ENCODE measurements around the gene SNHG17.
"Not testable (repeated sequence)": the region's sequence is repeated elsewhere in the genome, so short reads cannot be mapped to it uniquely, and the experiment has no call there.

SNHG17 gene

DNA sequence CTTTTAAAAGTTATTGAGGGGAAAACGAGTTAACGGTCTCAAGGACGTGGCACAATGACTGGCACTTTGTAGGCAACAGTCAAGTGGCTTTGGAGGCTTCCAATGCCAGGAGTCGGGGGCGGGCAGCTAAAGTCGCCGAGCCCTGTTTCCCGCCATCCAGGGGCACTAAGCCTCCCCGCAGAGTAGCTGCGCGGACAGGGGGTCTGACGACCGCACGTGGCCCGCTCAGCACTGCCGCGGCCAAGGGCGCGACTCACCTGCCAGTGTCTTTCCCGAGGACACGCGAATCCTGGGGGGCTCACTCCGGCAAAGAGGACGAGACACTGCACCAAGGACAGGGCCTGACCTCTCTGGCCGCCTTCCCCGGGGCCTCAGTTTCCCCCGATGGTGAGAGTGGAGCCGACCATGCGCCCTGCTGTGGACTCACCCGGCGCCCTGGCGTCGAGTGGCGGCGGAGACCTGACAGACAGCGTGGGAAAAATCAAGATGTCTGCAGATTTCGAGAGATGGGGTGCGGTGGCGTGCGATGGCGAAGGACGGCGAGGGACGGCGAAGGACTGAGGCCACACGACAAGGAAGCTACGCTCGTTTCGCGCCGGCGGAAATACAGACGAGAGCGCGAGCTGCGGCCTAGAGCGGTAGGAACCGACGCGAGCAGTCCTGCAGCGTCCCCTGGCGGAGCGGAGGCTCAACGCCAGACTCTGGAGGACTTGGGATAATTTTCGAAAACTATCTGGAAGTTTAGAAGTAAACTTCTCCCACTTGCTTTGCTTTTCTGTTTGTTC lies at the start of gene SNHG17:
TSS of gene SNHG17 (minus strand) at position 559 of the 785 bp plus-strand sequence.
- peak; percentile 91 for DNase-seq

DNA sequence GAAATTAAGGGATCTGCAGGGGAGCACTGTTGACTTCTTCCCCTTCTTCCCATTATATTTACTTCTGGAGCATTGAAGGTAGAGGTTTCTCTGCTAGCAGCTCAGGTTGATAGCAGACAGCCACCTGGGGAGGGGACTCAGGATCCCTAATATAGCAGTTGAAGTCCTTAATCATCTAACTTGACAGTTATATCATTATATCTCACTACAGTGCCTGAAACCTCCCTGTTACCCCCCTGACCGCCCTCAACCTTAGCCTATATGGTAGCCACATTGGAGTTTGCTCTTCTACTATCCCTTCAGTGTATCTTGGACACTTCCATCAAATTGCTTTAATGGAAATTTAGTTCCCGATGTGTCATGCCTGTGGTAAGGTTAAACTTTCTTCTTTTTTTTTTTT lies 44.5 kb upstream of the SNHG17 start:
- DNase-seq, result no peak

DNA sequence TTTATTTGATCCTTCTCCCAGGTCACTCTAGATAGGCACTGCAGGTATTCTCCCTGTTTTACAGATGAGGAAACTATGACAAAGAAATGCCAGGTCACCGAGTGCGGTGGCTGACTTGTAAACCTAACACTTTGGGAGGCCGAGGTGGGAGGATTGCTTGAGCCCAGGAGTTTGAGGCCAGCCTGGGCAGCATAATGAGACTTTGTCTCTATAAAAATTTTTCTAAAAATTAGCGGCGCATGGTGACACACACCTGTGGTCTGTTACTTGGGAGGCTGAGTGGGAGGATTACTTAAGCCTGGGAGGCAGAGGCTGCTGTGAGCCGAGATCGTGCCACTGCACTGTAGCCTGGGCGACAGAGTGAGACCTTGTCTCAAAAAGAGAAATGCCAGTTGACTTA lies 42.6 kb upstream of the SNHG17 start:
- no peak for DNase-seq

DNA sequence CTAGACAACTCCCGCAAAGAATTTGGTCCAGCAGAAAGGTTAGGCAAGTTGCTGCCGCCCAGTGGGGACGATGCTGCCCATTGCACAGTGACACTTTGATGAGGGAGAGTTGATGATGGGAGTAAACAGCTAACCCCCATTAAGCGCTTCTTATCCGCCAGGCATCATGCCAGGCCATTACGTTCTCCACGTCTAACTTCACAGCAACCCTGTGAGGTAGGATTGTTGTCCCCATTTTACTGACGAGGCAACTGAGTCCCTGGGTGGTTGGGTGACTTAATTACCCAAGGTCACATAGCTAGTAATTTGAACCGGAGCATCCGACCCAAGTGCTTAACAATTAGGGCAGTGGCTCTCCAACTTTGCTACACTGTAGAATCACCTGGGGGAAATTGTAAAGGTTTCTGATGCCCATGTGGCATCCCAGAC lies 38.3 kb upstream of the SNHG17 start:
- peak; percentile 12 for DNase-seq

DNA sequence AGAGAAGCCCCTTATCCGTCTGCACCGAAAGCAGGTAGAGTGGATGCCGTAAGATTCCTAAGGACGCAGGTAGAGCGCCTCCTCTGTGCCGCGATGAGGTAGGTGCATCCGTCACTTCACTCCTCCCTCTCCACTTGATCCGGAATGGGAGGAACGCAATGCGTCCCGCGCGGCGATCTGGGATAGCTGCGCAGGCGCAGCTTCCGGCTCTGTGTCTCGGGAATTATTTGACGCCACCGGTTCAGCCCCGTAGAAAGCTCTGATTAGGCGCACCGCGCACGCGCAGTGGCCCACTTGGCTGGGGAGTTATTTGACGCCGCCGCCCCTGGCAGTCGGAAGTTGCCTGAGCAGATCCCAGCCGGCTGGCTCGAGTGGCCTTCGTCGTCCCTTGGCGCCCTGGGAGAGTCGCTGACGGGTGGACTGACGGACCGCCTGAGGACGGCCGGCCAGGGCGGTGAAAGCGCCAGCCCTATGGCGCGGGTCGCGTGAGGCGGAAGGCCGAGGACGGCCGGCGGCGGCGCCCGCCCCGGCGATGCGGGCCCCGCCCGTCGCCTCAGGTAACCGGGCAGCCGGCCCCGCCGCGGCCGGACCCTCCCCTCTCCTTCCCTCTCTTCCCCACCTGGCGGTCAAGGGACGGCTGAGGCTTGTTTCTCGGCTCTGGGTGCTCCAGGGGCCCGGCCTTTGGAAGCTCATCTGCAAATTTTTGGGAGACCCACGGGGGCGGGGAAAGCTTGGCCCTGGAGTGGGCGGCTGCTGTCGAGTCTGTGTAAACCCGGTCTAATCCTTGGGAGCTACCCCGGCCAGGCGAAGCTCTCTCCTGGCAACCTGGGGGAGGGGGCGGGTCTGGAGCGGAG lies 37.6 kb upstream of the SNHG17 start, which contains the start of gene RALGAPB:
TSS of gene RALGAPB (plus strand) at position 331 of the 854 bp plus-strand sequence. CDS start 15,590 bp downstream, outside the sequence.
- DNase-seq, result peak; percentile 99

DNA sequence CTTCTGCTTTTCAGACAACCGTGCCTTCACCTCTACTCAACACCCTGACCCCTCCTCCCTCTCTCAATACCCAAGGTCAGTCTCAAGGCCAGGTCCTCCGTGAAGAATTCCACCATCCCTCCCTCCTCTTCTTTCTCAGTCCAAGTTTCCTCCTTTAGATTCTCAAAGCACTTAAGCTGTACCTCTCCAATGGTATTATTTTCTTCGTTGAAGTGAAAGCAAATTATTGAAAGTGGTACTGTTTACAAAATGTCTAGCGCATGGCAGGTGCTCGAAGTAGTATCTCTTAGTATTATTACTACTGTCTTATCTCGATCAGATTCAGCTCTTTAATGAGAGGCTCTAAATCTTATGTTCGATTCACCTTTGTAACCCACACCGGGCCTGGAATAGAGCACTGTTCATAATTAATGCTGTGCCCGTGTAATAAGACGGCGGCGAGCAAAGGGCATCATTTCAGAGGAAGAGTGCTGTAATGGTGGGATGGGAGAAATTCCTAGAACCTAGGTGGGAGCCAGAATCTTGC lies 36.9 kb upstream of the SNHG17 start:
- no peak for DNase-seq

DNA sequence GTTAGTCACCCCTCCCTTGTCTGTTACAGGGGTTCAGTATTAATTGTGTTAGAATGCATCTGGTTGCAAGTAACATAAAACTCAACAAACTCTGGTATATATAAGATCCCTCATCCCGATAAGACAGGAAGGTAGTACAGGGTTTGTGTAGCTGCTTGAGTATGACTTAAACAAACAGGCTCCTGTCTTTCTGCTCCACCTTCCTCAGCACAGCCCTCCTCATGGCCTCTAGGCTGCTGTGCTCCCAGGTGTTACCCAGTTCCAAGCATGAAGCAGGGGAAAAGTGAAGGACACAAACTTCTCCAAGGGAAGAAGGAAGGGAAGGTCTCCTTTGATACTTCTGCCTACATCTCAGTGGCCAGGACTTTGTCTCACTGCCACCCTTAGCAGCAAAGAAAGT lies 36.1 kb upstream of the SNHG17 start:
- no peak for DNase-seq

DNA sequence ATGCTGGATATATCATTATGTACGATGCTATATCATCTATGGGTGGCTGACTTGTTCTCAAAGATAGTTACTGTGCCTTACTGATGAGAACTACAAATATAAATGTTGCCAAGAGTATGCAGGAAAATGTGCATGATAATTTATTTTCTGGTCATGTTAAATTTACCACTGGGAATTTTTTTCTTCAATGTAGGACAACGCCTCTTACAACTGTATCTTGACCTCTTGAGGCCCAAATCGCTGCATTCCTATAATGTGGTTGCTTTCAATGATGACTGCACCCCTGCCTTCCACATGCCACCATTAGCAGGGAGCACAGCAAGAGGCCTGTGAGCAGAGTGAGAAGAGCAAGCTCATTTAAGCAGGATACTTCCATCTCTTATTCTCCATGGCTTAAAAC lies 31.9 kb upstream of the SNHG17 start:
- DNase-seq, result no peak

DNA sequence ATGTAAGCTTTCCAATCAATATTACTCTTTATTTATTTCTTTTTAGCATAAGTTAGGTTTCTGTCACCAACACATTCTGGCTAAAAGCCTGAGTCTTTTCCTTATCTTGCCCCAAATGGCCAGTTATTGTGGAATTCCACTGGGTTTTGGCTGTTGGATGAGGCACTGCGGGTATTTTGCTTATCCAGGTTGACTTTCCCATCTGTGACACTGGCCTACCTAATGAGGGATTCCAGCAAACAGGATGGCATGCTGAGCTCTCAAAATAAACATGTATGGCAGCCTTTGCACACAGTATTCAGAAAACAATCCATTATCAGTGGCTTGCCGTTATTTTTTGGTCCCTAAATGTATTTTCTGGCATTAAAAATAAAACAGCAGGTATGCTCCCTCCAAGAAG lies 31.0 kb upstream of the SNHG17 start:
- DNase-seq, result no peak

DNA sequence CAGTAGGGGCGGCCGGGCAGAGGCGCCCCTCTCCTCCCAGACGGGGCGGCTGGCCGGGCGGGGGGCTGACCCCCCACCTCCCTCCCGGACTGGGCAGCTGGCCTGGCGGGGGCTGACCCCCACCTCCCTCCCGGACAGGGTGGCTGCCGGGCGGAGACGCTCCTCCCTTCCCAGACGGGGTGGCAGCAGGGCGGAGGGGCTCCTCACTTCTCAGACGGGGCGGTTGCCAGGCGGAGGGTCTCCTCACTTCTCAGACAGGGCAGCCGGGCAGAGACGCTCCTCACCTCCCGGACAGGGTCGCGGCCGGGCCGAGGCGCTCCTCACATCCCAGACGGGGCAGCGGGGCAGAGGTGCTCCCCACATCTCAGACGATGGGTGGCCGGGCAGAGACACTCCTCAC lies 26.4 kb upstream of the SNHG17 start:
- DNase-seq, result not testable (repeated sequence)

DNA sequence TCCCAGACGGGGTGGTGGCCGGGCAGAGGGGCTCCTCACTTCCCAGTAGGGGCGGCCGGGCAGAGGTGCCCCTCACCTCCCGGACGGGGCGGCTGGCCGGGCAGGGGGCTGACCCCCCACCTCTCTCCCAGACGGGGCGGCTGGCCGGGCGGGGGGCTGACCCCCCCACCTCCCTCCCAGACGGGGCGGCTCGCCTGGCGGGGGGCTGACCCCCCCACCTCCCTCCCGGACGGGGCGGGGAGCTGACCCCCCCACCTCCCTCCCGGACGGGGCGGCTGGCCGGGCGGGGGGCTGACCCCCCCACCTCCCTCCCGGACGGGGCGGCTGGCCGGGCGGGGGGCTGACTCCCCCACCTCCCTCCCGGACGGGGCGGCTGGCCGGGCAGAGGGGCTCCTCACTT lies 26.0 kb upstream of the SNHG17 start:
- not testable (repeated sequence) for DNase-seq

DNA sequence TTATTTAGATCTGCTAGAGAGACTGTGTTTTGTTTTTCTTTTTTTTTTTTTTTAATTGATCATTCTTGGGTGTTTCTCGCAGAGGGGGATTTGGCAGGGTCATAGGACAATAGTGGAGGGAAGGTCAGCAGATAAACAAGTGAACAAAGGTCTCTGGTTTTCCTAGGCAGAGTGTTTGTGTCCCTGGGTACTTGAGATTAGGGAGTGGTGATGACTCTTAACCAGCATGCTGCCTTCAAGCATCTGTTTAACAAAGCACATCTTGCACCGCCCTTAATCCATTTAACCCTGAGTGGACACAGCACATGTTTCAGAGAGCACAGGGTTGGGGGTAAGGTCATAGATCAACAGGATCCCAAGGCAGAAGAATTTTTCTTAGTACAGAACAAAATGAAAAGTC lies 25.5 kb upstream of the SNHG17 start:
- not testable (repeated sequence) for DNase-seq

DNA sequence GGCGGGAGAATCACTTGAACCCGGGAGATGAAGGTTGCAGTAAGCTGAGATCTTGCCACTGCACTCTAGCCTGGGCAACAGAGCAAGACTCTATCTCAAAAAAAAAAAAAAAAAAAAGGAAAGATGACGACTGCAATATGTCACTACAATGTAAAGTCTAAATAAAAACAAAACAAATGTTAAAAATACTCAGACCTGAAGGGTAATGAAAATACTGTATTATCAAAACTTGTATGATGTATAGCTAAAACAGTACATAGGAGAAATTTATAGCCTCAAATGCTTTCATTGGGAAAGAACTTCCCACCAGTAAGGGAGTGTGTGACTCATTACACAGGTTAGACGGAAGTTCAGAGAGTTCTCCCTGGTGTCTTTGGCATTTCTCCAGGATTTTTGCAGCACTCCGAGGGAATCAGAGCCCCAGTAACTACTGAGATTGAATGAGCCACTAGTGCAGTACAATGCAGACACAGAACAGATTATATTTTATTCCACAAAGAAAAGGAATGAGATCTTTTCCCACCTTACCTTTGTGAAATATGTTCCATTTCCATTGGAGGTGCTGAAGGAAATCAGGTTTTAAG lies 25.0 kb upstream of the SNHG17 start:
- no peak for DNase-seq

DNA sequence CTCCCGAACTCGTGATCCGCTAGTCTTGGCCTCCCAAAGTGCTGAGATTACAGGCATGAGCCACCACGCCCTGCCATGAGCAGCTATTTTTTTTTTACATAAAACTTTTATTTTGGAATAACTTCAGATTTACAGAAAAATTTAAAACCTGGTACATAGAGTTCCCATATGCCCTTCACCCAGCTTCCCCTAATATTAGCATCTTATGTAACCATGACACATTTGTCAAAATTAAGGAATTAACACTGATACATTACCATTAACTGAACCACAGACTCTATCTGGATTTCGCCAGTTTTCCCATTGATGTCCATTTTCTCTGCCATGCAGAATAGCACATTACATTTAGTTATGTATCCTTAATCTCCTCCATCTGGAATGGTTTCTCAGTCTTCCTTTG lies 23.2 kb upstream of the SNHG17 start:
- DNase-seq, result no peak

DNA sequence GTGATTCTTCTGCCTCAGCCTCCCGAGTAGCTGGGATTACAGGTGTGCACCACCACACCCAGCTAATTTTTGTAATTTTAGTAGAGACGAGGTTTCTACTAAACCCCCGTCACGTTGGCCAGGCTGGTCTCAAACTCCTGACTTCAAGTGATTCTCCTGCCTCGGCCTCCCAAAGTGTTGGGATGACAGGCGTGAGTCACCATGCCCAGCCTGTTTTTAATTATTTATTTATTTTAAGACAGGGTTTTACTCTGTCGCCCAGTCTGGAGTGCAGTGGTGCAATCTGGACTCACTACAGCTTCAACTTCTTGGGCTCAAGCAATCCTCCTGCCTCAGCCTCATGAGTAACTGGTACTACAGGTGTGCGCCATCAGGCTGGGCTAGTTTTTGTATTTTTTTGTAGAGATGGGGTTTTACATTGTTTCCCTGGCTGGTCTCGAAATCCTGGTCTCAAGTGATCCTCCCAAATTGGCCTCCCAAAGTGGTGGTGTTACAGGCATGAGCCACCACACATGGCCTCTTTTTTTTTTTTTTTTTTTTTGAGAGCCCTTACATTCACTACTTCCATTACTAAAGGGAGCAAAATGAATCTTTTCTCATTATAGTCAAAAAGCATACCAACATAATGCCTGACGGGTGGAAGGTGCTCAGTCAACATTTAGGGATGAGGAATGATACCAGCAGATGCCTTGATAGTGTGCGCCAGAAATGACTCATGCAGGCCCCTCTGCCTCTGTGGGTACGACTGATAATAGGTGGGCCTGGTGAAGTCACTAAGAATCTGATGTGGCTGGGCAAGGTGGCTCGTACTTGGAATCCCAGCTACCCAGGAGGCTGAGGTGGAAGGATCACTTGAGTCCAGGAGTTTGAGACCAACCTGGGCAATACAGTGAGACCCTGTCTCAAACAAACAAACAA lies 19.7 kb upstream of the SNHG17 start:
- DNase-seq, result no peak

DNA sequence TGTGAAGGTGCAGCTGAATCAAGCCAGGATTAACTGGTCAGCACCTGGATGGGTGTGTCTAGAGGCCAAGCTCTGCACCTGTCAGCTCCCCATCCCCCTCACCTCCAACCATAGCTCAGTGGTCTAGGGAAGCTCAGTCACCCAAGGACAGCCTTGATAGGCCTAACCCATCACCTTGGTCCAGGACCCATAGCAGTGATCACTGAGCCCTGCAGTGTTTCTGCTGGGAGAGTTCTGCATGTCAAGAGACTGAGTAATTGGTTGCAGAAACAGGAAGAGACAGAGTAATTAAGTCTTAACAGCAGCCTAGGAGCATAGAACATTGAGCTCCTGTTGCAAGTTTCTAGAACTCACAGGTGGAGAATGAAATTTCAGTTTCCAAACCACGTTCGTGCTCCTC lies 18.8 kb upstream of the SNHG17 start:
- DNase-seq, result no peak

DNA sequence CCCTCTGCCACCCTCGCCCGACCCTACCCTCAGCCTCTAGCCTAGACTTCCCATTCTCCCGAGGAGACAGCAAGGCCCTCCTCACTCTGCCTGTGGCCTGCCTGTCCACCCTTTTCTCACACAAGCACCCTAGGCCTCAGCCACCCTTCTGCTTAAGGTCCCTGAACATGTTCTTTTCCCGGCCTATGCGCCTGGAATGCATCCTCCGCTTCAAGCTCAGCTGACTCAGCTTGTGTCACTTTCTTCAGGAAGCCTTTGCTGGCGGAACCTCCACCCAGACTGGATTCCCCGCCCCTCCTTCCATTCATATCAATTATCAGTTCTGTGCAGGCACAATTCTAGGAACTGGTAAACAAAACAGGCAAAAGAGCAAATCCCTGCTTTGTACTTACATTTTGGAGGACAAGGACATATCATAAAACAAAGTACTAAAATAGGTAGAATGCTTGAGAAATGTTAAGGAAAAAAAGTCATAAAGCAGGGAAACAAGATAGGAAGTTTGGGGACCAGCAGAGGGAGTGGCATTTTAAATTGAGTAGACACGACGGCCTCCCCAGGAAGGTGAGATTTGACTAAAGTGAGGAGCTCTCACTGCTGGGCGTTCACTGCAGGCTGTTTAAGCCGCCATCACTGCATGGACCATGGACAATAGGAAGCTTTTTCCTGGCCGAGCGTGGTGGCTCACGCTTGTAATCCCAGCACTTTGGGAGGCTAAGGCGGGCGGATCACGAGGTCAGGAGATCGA lies 17.9 kb upstream of the SNHG17 start:
- DNase-seq, result no peak

DNA sequence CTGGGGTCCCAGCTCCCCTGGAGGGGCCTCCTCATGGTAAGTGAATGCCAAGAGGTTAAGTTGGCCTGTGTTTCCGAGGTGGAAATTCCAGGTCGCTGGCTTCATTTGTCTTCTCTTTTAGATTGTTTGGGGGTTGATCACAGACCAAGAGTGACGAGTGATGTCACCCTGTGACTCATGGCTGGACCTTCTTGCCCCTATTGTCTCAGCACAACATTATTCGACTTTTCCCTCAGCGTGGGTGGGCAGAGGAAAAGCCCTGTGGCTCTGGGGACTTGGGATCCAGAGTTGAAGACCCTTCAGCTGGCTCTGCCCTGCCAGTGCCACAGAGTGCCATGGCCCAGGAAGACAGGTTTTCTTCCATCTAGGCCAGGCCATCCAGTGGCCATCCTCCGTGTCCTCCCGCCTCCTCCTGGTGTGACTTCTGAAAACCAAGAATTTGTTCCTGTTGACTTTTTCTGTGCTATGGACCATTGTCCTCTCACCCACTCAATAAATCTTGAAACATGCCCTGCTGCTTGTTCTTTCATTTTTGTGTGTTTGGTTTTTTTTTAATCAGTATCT lies 15.4 kb upstream of the SNHG17 start:
- no peak for DNase-seq

DNA sequence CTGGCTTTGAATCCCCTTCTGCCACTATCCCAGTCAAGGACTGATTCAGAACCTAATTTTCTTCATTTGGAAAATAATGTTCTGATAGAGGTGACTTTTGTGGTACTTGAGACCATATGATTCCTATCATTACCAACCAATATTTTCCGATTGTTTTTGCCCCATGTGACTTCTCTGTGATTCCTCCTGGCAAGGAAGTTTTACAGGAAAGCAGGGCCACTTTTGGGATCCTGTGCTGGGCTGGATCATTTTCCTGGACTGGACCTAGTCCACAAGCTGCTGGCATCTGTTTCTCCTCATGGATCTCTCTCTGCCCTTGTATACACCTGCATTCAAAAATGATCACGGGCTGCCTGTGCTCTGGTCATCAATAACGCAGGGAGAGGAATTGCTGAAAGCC lies 13.9 kb upstream of the SNHG17 start:
- DNase-seq, result no peak

DNA sequence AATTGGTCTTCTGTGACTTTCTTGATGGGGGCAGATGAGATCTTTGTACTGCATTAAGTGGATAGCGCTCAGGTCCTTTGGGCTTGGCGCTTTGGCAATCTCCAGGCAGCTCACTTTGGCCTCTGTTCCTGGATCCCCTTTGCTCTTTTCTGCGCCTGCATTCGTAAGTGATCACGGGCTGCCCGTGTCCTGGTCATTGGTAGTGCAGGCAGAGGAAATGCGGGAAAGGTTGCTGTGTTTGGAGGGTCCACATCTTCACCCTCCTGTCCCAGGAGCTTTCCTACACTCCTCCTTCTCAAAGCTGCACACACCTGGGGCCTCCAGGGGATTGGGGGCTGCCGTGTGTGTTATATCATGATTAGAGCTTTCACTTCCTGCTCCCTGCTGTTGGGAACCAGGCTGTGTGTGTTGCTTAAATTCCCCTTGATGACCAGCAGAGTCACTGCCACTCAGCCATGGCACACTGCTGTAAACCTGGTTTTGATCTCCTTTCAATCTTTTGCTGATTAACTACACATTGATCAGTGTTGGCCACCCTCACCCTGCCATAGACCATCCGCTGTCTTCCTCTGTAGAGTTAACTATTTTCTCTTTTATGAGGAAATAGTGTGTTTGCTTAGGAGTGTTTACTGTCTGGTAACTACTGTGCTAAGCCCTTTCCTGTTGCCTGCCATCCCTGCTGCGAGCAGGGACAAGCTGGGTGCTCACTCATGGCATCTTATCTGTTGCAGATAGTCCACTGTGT lies 13.0 kb upstream of the SNHG17 start:
- no peak for DNase-seq
